ENCODE results near the gene HSP90AB1.

Gene HSP90AB1

DNA sequence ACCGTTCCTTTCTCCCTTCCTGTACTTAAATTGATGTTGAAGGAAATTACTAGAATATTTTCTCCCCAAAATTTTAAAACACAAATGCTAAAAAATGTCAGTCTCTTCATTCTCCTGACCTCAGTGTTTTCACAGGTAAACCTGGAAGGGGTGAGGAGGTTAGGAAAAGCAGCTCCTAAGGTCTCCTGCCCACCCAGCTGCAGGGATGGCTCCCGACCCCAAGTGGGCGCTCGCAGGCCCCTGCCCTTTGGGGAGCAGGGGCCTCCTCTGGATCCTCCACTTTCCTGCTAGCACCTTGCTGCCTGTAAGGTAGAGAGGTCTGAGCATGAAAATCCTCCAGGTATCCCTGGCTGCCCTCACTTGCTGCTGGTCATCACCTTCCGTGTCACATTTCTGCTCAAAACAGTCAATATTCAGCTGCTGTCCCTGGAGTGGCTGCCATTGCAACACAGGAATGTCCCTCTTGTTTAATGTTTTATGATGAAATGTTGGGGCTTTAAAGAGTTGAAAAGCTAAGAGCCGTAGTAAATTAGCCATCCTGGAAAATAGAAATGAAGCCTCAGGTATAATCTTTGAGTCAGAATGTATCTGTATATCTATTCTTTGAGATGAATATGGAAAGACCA is 10.9 kb upstream of the HSP90AB1 start:
- DNase-seq: no peak

DNA sequence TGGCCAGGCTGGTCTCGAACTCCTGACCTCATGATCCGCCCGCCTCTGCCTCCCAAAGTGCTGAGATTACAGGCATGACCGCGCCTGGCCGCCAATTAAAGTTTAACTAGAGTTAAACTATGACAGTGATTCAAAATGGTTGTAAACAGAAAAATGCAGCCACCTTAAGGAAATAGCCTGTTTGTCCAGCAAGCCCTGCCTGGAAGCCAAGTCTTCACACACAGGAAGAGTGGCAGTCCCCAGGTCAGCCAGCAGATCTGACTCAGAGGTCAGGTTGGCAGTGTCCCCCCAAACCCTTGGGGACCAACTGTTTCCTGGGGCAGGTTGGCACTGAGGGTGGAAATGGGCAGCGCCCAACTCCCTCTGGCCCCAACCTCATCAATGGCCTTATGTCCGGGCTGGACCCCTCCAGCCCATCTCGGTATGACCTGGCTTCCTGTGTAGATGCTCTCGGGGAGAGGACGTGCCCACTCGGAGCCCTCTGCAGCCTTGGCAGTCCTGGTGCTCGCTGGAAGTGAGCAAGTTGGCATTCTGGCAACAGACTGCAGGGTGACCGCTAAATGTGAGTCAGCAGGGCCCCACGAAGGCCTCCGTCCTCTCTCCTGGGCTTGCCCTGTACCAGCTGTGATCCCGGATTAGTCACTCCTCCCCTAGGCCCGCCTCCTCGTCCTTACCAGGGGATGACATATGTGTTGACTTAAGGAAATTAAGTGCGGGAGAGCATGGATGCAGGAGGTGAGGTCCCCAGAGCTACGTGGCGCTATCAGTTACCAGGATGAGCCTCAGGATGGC is 9.7 kb upstream of the HSP90AB1 start:
- DNase-seq: peak; percentile 80

DNA sequence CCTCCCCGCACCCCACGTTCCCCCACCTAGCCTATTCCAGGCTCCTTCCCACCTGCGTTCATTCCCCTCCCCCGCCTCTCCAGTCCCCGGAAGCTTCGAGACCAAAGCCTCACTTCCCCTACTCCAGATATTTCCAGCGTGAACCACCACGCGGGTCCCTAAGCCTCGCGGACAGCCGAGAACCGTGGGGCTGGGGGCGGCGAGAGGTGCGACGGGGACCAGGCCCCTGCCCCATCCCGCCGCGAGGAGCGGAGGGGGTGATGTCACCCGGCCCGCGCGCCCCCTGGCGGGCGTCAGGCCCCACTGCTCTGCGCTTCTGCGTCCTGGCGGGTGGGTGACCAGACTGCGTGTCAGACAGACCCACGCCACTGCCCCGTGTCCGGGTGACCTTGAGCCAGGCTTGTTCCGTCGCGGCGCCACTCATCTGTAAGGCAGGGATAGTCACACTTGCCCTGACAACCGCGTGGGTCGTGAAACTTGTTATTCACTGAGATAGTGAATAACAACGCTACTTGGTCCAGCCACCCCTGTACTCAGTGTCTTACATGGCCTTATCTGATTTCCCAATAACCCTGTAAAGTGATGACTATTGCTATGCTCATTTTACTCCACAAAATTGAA is 9.0 kb upstream of the HSP90AB1 start:
- DNase-seq: peak; percentile 69

DNA sequence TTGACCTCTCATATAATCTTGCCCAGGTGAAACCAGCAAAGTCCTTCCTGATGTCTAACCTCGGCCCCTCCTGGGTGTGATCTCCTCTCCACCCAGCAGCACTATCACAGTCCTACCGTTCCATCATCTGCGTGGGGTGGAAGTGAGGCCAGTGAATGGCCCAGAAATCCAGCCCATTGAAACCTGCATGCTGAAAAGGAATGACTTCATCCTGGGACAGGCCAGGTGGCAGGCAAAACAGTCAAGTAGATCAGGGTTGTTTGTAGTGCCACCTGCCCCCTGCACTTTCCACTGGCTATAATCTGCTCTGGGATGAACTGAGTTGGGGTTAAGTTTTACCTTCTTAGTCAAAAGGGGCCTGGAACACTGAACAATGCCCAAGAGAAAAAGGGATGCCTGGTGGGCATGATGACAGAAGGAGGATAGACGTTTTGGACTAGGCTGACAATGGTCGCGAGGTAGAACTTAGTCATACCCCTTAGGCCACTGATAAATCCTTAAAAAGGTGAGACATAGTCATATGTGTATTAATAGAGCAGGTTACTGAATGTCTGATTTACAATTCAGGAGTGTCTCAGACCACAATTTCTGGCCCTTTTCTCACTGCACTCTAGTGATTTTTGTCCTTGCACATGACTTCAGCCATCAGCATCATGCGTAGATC is 8.1 kb upstream of the HSP90AB1 start:
- DNase-seq: no peak

DNA sequence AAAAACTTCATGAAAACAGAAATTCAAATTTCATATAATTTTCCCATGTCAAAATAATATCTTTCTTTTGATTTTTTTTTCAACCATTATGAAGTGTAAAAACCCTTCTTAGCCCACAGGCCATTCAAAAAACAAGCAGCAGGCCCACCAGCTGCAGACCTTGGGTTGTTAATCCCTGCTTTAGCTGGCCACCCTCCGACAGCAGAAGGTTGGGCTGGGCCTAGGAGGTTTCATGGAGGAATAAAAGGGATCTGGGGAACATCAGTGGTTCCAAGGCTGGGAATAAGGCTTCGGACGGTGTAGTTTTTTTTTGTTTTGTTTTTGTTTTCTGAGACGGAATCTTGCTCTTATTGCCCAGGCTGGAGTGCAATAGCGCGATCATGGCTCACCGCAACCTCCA is 3.6 kb upstream of the HSP90AB1 start:
- no peak for DNase-seq

DNA sequence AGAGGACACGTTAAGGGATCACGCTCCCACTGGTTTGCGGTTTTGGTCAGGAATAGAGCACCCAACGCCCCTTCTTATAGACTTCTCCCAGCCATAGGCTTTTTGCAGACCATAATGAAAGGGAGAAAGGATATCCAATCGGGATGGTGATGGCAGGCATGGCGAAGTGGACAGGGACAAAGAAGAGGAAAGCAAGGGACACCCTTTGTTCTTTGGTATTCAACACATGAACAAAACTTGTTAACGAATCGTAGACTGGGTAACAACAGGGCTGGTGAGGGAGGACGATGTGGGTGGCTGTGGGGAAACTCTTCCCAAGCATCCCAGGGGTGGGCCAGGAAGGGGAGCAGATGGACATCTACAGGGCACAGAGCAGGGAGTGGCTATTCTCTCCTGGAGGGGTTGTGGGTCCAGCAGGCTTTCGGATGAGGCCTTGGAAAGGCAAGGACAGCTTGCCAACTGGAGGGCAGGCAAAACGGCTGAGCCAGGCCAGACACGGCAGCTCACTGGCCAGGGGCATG is 1.4 kb upstream of the HSP90AB1 start:
- DNase-seq: no peak

DNA sequence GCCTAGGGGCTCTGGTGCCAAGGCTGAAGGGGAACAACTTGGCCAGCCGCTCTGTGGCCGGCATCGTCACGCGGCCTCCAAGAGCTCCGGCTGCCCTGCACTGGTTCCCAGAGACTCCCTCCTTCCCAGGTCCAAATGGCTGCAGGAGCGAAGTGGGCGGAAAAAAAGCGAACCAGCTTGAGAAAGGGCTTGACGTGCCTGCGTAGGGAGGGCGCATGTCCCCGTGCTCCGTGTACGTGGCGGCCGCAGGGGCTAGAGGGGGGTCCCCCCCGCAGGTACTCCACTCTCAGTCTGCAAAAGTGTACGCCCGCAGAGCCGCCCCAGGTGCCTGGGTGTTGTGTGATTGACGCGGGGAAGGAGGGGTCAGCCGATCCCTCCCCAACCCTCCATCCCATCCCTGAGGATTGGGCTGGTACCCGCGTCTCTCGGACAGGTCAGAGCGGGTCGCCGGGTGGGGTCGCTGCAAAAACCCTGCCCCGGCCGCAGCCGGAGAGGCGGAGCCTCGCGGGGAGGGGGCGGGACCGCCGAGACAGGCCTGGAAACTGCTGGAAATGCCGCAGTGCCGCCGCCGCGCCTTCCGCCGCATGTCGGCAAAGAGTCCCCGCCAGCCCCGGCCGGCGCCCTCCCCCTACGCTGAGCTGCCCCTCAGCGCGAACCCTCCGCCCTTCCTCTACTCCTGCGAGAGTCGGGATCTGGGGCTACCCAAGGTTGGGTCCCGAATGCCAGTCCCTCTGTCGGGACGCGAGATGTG is 814 bp upstream of the HSP90AB1 start:
- DNase-seq: peak; percentile 71

DNA sequence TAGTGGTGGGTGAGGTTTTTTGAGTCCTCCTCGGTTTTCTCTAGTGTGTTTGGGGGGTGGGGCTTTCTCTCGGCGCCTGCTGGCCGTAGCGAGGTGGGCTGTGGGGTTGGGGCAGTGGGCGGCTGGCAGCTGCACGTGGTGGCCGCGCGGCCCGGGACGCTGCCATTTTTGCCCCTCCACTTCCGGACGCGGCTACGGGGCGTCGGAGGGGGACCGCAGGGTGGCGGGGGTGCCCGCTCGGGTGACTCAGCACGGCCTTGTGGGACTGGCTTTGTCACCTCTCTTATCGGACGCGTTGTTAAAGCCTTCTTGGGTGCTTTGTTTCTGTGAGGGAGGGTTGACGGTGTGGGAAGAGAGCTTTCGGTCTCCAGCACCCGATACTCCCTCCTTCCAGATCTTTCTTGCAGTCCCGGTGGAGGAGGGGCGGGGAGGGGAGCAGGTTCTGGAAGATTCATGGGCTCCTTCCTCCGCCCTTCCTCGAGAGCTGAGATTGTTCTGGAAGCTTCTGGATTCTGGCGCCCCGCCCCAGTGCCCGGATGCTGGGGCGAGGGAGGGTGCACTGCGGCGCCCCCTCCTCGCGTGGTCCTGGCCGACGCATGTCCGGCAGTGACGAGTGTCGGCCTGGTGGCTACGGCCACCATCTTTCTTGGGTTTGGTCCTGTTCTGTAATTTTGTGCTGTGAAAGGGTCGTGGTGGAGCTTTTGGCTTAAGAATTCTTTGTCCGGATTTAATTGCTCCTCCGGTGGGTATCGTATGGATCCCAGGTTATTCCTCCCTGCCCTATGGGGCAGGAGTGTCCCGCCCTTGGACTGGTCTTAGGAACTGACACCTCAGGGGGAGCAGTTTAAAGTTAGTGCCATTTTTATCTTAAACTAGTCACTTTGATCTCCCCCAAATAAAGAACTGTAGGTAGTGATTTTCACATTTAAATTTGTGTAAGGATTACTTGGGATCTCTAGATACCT is 719 bp downstream of the HSP90AB1 start:
- DNase-seq: peak; percentile 47

DNA sequence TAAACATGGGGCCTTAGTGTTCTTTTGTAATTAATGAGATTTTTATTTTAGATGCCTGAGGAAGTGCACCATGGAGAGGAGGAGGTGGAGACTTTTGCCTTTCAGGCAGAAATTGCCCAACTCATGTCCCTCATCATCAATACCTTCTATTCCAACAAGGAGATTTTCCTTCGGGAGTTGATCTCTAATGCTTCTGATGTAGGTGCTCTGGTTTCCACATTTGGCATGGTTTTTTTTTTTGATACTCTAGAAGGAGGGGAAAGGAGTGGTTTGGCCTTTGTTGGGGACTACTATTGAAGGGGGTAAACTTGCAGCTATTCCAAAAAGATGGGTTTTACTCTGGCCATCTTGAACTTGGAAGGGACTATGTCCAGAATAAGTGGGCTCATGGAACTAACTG is 1.7 kb downstream of the HSP90AB1 start:
- DNase-seq: no peak

DNA sequence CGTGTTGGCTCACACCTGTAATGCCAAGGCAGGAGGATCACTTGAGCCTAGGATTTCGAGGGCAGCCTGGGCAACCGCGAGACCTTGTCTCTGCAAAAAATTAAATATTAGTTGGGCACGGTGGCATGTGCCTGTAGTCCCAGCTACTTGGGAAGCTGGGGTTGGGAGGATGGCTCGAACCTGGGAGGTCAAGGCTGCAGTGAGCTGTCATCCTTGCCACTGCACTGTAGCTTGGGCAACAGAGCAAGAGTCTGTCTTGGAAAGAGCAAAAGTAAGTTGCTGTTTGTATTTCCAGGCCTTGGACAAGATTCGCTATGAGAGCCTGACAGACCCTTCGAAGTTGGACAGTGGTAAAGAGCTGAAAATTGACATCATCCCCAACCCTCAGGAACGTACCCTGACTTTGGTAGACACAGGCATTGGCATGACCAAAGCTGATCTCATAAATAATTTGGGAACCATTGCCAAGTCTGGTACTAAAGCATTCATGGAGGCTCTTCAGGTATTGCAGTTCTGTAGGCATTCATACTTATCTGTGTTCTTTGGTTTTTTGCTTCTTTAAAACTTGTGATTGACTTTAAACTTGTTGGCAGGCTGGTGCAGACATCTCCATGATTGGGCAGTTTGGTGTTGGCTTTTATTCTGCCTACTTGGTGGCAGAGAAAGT is 2.3 kb downstream of the HSP90AB1 start:
- no peak for DNase-seq

DNA sequence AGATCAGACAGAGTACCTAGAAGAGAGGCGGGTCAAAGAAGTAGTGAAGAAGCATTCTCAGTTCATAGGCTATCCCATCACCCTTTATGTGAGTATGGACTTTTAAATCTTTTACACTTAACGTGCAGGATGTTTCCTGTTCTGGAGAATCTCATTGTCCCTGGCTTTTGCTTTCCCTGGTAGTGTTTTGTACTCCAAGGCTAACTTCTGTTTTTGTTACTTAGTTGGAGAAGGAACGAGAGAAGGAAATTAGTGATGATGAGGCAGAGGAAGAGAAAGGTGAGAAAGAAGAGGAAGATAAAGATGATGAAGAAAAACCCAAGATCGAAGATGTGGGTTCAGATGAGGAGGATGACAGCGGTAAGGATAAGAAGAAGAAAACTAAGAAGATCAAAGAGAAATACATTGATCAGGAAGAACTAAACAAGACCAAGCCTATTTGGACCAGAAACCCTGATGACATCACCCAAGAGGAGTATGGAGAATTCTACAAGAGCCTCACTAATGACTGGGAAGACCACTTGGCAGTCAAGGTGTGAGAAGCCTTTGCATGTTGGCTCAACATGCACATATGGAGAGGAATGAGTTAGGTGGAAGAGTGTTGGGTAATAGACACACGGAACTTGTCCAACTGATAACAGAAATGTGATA is 3.3 kb downstream of the HSP90AB1 start:
- DNase-seq: no peak

DNA sequence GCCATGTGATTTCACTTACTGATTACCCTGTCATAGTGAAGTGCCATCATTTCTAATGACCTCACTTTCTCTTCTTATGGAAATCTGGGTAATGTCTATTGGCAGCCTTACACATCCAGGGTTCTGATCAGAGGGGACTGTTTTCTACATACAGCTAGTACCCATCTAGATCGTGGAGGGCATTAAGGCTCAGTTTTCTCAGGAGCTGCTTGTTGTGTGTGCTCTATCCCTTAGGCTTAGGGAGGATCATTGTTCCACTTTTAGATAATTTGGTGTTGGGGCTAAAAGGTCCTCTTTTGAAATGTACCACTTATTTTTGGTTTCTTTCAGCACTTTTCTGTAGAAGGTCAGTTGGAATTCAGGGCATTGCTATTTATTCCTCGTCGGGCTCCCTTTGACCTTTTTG is 3.8 kb downstream of the HSP90AB1 start:
- no peak for DNase-seq

DNA sequence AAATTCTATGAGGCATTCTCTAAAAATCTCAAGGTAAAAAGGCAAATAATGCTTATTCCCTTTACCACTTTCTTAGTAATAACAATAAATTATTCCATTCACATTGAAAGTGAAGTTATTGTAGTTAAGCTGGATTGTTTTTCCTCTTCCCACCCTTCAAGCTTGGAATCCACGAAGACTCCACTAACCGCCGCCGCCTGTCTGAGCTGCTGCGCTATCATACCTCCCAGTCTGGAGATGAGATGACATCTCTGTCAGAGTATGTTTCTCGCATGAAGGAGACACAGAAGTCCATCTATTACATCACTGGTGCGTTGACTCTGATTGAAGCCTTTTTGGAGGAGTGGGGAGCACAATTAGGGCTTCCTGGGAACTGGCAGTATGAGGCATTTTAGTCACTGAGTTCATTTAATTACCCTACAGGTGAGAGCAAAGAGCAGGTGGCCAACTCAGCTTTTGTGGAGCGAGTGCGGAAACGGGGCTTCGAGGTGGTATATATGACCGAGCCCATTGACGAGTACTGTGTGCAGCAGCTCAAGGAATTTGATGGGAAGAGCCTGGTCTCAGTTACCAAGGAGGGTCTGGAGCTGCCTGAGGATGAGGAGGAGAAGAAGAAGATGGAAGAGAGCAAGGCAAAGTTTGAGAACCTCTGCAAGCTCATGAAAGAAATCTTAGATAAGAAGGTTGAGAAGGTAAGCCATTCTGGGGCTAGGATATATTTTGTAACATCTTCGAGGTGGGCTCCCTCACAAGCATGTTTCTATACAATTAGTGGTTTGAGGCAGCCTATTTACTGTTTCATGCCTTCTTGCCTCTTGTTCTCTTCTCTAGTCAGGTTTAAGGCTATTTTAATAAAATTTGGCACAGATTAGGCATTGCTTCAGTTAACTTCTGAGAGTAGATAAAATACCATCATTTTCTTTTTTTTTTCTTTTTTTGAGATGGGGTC is 4.9 kb downstream of the HSP90AB1 start:
- DNase-seq: no peak

DNA sequence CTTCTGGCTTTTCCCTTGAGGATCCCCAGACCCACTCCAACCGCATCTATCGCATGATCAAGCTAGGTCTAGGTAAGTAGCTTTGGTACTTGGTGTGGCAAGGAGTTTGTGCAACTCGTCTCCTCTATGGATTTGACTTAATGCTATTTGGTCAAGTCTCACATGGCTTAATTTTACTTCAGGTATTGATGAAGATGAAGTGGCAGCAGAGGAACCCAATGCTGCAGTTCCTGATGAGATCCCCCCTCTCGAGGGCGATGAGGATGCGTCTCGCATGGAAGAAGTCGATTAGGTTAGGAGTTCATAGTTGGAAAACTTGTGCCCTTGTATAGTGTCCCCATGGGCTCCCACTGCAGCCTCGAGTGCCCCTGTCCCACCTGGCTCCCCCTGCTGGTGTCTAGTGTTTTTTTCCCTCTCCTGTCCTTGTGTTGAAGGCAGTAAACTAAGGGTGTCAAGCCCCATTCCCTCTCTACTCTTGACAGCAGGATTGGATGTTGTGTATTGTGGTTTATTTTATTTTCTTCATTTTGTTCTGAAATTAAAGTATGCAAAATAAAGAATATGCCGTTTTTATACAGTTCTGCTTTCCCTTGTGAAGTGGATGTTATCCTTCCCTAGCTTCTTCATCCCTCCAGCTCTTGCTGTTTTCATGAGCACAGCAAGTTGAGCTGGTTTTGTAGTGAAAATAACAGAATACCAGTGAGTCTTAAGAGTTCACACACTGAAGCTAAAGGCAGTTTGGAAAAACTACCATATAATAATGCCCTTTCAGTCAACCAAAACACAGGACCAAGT is 6.6 kb downstream of the HSP90AB1 start:
- DNase-seq: peak; percentile 44

DNA sequence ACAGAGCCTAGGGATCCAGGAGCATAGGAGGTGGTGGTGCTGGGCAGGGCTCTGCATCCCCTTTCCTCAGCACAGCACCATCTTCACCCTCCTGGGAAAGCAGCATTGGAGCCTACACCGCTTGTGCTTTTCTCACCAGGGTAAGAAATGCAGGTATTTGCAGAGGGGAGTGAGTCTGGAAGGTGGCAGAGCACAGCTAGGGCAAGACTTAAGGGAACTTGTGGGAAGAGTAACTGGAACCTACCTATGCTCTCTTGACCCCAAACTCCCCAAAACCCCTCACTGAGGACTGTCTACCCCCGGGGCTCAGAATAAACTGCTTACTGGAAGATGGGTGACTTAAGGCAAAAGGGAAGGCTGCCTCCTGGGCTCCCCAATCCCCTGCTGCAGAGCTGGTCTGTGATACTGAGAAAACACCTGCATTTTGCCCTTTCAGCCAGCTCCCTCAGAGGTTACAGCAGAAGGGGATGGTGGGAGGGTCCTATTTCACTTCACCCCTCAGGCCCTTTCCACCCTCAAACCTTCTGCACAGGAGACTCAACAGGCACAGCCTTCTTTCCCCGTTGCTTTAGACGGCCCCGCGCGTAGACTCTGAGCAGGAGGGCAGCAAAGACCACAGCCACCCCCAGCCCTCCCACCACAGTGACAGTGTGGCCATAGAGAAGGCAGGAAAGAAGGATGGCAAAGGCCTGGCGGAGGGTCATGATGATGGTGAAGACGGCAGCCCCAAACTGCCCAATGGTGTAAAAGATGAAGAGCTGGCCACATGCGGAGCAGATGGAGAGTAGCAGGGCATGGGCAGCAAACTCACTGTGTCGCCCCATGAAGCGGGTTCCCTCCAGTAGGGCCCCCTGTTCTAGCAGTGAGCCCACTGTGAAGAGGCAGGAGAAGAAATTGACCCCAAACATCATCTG is 7.5 kb downstream of the HSP90AB1 start:
- DNase-seq: no peak

DNA sequence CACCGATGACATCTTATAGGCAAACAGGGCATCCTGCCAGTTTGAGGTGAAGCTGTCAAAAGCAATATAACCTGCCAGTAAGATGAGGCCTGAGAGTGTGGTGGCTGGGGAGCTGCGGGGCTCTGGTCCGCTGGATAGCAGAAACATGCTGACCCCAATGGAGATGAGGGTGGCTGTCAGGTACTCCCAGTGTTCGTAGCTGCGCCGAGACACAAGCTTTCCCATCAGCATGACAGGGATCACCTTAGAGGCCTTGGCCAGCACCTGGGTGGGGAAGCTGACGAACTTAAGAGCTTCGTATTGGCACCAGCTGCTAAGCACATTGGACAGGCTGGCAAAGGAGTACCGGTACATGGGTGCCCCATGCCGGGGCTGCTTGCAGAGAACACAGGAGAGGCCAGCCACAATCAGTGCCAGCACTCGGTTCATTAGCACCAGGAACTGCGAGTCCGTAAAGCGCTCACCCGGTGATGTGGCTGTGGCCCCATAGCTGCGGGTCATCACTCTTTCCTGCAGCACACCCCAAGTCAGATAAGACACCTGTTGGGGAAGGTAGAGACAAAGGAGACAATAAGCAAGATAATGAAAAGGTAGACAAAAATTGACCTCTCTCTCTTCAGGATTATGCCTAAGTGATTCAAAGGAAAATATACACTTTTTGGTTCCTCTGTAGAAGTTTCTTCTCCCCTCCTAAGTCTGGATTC is 8.4 kb downstream of the HSP90AB1 start:
- DNase-seq: no peak
